K562 (cell line): ENCODE results near the gene IRF4. TPM values are rescaled to one million over a fixed set of nuclear protein-coding genes. Genes with fewer than 3 reads are reported as not detected.

ENCODE experiments used
- ATAC-seq: fragments of 200-7000 bp; cut with Tn5 transposase; 3 replicates; pipeline ENCODE4 v1.9.1; 2020; ENCODE audit warnings: moderate library complexity
- BruUV-seq: library from RNA; stranded (reverse); fragments of 400-500 nt; replicated peaks from 2 replicates; lab custom pipeline; 2021; lab: Mats Ljungman, UMichigan
- CTCF ChIA-PET: fragments of 300-600 bp; formaldehyde crosslinking; extraction: SDS; loops from one replicate; lab custom pipeline; 2021; ENCODE audit warnings: low intra/inter-chr PET ratio; lab: Yijun Ruan, JAX
- POLR2A ChIA-PET: fragments of 300-600, 350-650 bp; sonication (Branson Sonifier 250); formaldehyde crosslinking; extraction: SDS; loops from one replicate; lab custom pipeline; 2021; ENCODE audit warnings: antibody characterized with exemption, inconsistent platforms; lab: Yijun Ruan, JAX
- DNase-seq, 4 experiments: peaks; one replicate each; pipeline versions ENCODE4 v3.0.0 to v3.0.0-alpha.2; 2011 to 2018; ENCODE audit warnings: low spot score in 3 of 4, mixed read lengths in 3 of 4; ENCODE audit errors: extremely low read depth in 1 of 4
- FAIRE-seq: peaks from 2 replicates; lab custom pipeline; 2011; peaks lifted over from hg19 to GRCh38; lab: Jason Lieb, UNC
- H2AFZ ChIP-seq: 2 replicates; pipeline ENCODE4 v1.6.0; 2011; ENCODE audit warnings: low read depth, low read length, control low read depth, inconsistent platforms
- H3K27ac ChIP-seq: fragments of 200-600 bp; 3 replicates; pipeline ENCODE4 v1.8.0; 2011; ENCODE audit warnings: low read depth, mild to moderate bottlenecking, control low read depth, inconsistent platforms, low read length, moderate library complexity, mixed read lengths; ENCODE audit errors: extremely low read depth
- H3K27me3 ChIP-seq, 2 experiments: fragments of 300-600 bp in 1 of 2; 2 replicates in 1 of 2; 3 replicates in 1 of 2; pipeline versions ENCODE4 v1.6.0 to v1.8.0; 2011; ENCODE audit warnings: inconsistent platforms in 2 of 2, low read length in 2 of 2, mild to moderate bottlenecking in 1 of 2, mixed read lengths in 1 of 2, moderate library complexity in 1 of 2; ENCODE audit not compliant: control insufficient read depth in 2 of 2, insufficient read depth in 2 of 2
- H3K36me3 ChIP-seq: fragments of 300-600 bp; 3 replicates; pipeline ENCODE4 v1.8.0; 2011; ENCODE audit warnings: mild to moderate bottlenecking, low read length, inconsistent platforms; ENCODE audit not compliant: control insufficient read depth, insufficient read depth
- H3K4me1 ChIP-seq, 2 experiments: fragments of 200-600 bp in 1 of 2; replicated peaks in 1 of 2; 2 replicates in 1 of 2; 3 replicates in 1 of 2; pipeline versions ENCODE4 v1.5.1 to v1.8.0; 2011; ENCODE audit warnings: inconsistent platforms in 2 of 2, low read length in 2 of 2, mild to moderate bottlenecking in 1 of 2, mixed read lengths in 1 of 2, moderate library complexity in 1 of 2; ENCODE audit not compliant: control insufficient read depth in 2 of 2, insufficient read depth in 2 of 2
- H3K4me2 ChIP-seq: 2 replicates; pipeline ENCODE4 v1.6.1; 2011; ENCODE audit warnings: low read length, control low read depth, inconsistent platforms, mixed read lengths; ENCODE audit not compliant: insufficient read depth
- H3K4me3 ChIP-seq: fragments of 200-600 bp; sonication (generic), shearing (Covaris generic); 2 replicates; pipeline ENCODE4 v1.5.1; 2016; ENCODE audit warnings: control low read depth, inconsistent platforms
- H3K79me2 ChIP-seq: fragments of 200-600 bp; 3 replicates; pipeline ENCODE4 v1.8.0; 2011; ENCODE audit warnings: low read length, inconsistent platforms; ENCODE audit not compliant: control insufficient read depth, insufficient read depth
- H3K9ac ChIP-seq, 2 experiments: 2 replicates each; pipeline versions ENCODE4 v1.6.0 to v1.6.1; 2011; ENCODE audit warnings: low read depth in 2 of 2, low read length in 2 of 2, control low read depth in 1 of 2, inconsistent platforms in 1 of 2, mild to moderate bottlenecking in 1 of 2, mixed read lengths in 1 of 2; ENCODE audit not compliant: insufficient read depth in 1 of 2
- H3K9me1 ChIP-seq: one replicate; pipeline ENCODE4 v1.6.0; 2011; ENCODE audit warnings: inconsistent platforms, mild to moderate bottlenecking, low read length, moderate library complexity; ENCODE audit not compliant: control insufficient read depth, insufficient read depth
- H3K9me3 ChIP-seq: replicated peaks from 2 replicates; pipeline ENCODE4 v1.5.1; 2011; ENCODE audit warnings: low read depth, low read length, inconsistent platforms; ENCODE audit not compliant: control insufficient read depth, insufficient read depth
- H4K20me1 ChIP-seq: replicated peaks from 2 replicates; pipeline ENCODE4 v1.6.1; 2011; ENCODE audit warnings: low read length, inconsistent platforms, mixed read lengths; ENCODE audit not compliant: control insufficient read depth, insufficient read depth
- ARID4B ChIP-seq: sonication (generic); formaldehyde crosslinking; IDR thresholded peaks from 2 replicates; pipeline ENCODE4 v1.8.0; 2022; ENCODE audit warnings: mild to moderate bottlenecking, missing genetic modification reagents
- CBX1 ChIP-seq: sonication (generic); IDR thresholded peaks from 2 replicates; pipeline ENCODE4 v1.6.1; 2016; ENCODE audit warnings: antibody characterized with exemption, low read depth, mild to moderate bottlenecking
- CBX8 ChIP-seq: fragments of 200-600 bp; sonication (generic); IDR thresholded peaks from 2 replicates; pipeline ENCODE4 v1.6.1; 2012; ENCODE audit warnings: borderline replicate concordance, mixed run types, low read depth, mild to moderate bottlenecking, moderate library complexity, mixed read lengths, low read length, control low read depth, inconsistent platforms; ENCODE audit not compliant: poor library complexity, severe bottlenecking; ENCODE audit errors: extremely low read depth
- ETV1 ChIP-seq: fragments of 450-650 bp; conservative IDR thresholded peaks from 2 replicates; pipeline ENCODE4 v1.6.1; 2016; ENCODE audit warnings: missing genetic modification characterization, control low read depth, low read depth, missing compliant biosample characterization
- PHF20 ChIP-seq: fragments of 450-650 bp; IDR thresholded peaks from 2 replicates; pipeline ENCODE4 v1.6.1; 2018; ENCODE audit not compliant: partially characterized antibody
- ZNF184 ChIP-seq: sonication (generic); formaldehyde crosslinking; IDR thresholded peaks from 2 replicates; pipeline ENCODE4 v1.5.0; 2020; ENCODE audit warnings: missing genetic modification reagents
- ZNF699 ChIP-seq: fragments of 250-450 bp; sonication (Bioruptor Pico); IDR thresholded peaks from 2 replicates; pipeline ENCODE4 v1.8.0; 2021; ENCODE audit warnings: mild to moderate bottlenecking, moderate library complexity; ENCODE audit not compliant: insufficient replicate concordance
- ZNF707 ChIP-seq: fragments of 250-450 bp; sonication (Bioruptor Pico); conservative IDR thresholded peaks from 2 replicates; pipeline ENCODE4 v1.8.0; 2022; ENCODE audit warnings: inconsistent platforms, mild to moderate bottlenecking, moderate library complexity
- ZNF79 ChIP-seq: fragments of 250-450 bp; sonication (Bioruptor Pico); IDR thresholded peaks from 2 replicates; pipeline ENCODE4 v1.4.0; 2020; ENCODE audit warnings: low read depth, mild to moderate bottlenecking, moderate library complexity
- WGBS: fragments of 100-300 bp; shearing (Covaris generic); methylation state at CpG from one replicate; pipeline ENCODE4 v1.1.6; 2016; ENCODE audit warnings: low coverage, mixed read lengths; ENCODE audit not compliant: insufficient coverage; ENCODE audit errors: missing lambda C conversion rate; 5-methylcytosine and 5-hydroxymethylcytosine counted together
- in situ Hi-C: fragments of 300-500 bp; cut with MboI; formaldehyde crosslinking; loops from 4 replicates; pipeline ENCODE4 v1.15.0; 2018; ENCODE audit warnings: inconsistent platforms, mixed read lengths
- intact Hi-C: fragments of 100-400 bp; cut with micrococcal nuclease; formaldehyde crosslinking; loops from 2 replicates; pipeline ENCODE4 v1.14.2; 2022
- polyA plus RNA-seq, 8 experiments: library from polyadenylated mRNA; depleted of rRNA in 4 of 8; stranded (reverse) in 5 of 8; unstranded in 3 of 8; fragments of >200 nt; fragmentation: Nextera tagmentation in 2 of 8; fragmentation: Illumina TruSeq in 1 of 8; extraction: Ambion mirVana in 2 of 8; extraction: Trizol in 1 of 8; gene quantifications; 2 replicates each; pipeline versions ENCODE4 v1.2.1 to v1.2.3, GENCODE V29; 2011 to 2014; ENCODE audit warnings: inconsistent platforms in 1 of 8, missing spikeins in 1 of 8
- total RNA-seq, 7 experiments: library from RNA; depleted of rRNA in 6 of 7; stranded (reverse); fragments of >200 nt in 6 of 7; fragmentation: Illumina TruSeq in 2 of 7; extraction: Trizol in 2 of 7; gene quantifications; 2 replicates each; pipeline versions ENCODE4 v1.2.1 to v1.2.3, GENCODE V29; 2011 to 2021; ENCODE audit warnings: low replicate concordance in 1 of 7
- TF ChIP-seq, protein P1 (sequence below): fragments of 450-650 bp; IDR thresholded peaks from 2 replicates; pipeline ENCODE4 v1.6.1; 2017; ENCODE audit warnings: antibody characterized with exemption
- TF ChIP-seq, protein P2 (sequence below): sonication (generic); IDR thresholded peaks from 2 replicates; pipeline ENCODE4 v1.6.1; 2016

IRF4 gene
- total and polyA plus RNA-seq, 9 of the 15 experiments (the other 6 are each of a cell fraction or from before 2014, with no cell fraction given): 0.05 to 0.33 (median 0.09) TPM; not detected in 6

DNA sequence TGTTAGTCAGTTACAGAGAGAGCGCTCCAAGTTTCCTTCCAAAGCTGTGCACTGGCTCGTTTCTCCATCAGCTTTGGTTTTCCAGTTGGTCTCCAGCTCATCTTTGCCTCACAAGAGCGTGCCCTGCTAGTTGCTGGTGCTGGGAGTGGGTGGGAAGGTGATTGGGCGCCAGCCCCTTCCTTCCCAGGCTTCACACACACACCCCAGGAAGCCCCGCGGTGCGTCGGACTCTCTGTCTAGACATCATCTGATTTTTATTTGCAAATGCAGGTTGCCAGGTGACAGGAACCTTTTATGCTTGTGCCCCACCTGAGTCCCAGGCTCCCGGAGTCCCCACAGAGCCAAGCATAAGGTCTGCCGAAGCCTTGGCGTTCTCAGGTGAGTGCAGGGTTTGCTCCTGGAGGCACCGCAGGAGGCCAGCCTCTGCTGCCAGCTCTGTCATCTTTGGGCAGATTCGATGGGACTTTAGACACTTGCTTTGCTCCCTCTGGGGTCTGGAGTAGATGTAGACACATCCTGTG lies 7.1 kb downstream of the IRF4 start (continued):
- no peak for TF ChIP-seq ARID4B (CRISPR knock-in tag)
- TF ChIP-seq CBX1: no peak
- TF ChIP-seq, all 486 proteins: peak for 0

DNA sequence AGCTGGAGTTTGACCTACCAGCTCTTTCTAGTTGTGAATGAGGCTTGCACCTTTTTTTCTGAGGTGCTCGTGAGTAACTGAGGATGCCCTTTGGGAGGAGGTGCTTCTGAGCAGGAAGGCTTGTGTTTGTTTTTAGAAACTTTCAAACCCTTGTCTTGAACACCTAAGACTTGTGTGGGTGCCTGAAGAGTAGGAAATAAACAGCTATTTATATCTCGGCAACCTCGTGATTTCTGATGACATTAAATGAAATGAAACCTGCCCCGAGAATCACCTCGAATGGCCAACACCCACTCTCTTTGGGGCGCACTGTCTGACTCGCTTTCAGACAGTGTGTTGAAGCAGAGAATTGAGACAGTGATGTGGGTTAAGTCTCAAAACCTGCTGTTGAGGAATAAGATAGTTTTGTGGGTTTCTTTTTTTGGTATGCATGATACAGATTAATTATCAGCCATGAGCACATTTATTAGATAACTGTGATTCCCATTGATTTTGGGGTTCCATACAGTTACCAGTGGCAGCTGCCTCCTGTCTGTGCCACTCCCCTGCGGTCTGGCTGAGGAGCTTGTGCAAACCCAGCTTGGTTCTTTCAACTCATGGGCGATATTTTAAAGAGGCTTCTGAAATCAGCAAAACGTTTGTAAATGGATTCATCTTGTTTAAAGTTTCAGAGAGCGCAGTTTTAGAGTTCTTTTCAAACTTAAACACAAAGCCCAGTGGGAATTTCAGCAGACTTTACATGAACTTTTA lies 8.4 kb downstream of the IRF4 start:
- ChIA-PET POLR2A (no interaction called here), CTCF (no interaction called here)
- BruUV-seq: no TSS peak
- Histone ChIP-seq H3K9ac (no peak overlapping the region), H3K4me3 (no peak overlapping the region), H4K20me1 (no peaks in the 10 kb centered on the region; the same call in 1 of the 2 replicates), H3K4me1 (no peaks in the 10 kb centered on the region), H3K9me3 (no peaks in the 10 kb centered on the region), H3K36me3 (no peaks in the 10 kb centered on the region), H3K27me3 (peaks cover 64 to 72% of the 10 kb centered on the region in 2 experiments), H3K4me2 (no peak overlapping the region), H3K79me2 (no peaks in the 10 kb centered on the region), H2AFZ (no peak overlapping the region), H3K9me1 (no peaks in the 10 kb centered on the region), H3K27ac (no peak overlapping the region)
- DNase-seq: no peak
- intact Hi-C loops (no loop called here), in situ Hi-C loops (loop anchor here (10.0 kb wide), 1 partner anchor 185 kb away; no protein-coding TSS in a partner anchor)
- no peak for ATAC-seq
- FAIRE-seq: no peak
- WGBS: 3% methylated on average over 11 of the region's 11 CpGs
- TF ChIP-seq, protein P1, sequence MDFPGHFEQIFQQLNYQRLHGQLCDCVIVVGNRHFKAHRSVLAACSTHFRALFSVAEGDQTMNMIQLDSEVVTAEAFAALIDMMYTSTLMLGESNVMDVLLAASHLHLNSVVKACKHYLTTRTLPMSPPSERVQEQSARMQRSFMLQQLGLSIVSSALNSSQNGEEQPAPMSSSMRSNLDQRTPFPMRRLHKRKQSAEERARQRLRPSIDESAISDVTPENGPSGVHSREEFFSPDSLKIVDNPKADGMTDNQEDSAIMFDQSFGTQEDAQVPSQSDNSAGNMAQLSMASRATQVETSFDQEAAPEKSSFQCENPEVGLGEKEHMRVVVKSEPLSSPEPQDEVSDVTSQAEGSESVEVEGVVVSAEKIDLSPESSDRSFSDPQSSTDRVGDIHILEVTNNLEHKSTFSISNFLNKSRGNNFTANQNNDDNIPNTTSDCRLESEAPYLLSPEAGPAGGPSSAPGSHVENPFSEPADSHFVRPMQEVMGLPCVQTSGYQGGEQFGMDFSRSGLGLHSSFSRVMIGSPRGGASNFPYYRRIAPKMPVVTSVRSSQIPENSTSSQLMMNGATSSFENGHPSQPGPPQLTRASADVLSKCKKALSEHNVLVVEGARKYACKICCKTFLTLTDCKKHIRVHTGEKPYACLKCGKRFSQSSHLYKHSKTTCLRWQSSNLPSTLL: no peak
- TF ChIP-seq CBX8 (no peak), ETV1 (tag) (no peak), ZNF184 (CRISPR knock-in tag) (no peak), ZNF699 (no peak), ZNF79 (CRISPR knock-in tag) (no peak), ZNF707 (CRISPR knock-in tag) (no peak), PHF20 (no peak)
- TF ChIP-seq, protein P2, sequence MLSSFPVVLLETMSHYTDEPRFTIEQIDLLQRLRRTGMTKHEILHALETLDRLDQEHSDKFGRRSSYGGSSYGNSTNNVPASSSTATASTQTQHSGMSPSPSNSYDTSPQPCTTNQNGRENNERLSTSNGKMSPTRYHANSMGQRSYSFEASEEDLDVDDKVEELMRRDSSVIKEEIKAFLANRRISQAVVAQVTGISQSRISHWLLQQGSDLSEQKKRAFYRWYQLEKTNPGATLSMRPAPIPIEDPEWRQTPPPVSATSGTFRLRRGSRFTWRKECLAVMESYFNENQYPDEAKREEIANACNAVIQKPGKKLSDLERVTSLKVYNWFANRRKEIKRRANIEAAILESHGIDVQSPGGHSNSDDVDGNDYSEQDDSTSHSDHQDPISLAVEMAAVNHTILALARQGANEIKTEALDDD: no peak
